SIG-M5 treated with dmso at 0.1 percent for 504 hours (cell line): Measurements from ENCODE around the gene RAB3B.

Source experiments
- DNase-seq: peaks from one replicate; lab custom pipeline; 2025; ENCODE audit not compliant: unreplicated experiment; lab: John Stamatoyannopoulos, UW

Gene RAB3B

DNA sequence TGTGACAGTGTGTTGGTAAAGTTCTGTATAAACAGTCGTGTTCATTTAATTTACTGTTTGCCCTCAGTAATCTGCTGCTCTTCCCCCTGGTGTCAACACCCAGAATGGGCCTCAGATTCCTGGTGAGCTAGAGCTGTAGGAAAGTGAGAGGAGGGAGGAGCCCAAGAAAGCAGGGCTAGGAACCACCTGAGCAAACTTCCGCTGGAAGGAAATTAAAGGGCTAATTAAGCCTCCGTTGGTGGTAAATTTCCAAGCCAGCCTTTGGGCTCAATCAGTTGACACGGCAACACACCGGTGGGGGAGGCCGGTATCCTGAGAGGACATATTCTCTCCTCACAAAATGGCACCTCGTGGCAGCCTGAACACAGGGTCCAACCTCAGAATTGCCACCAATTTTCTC, 32.9 kb downstream of the RAB3B start:
- DNase-seq: no peak

DNA sequence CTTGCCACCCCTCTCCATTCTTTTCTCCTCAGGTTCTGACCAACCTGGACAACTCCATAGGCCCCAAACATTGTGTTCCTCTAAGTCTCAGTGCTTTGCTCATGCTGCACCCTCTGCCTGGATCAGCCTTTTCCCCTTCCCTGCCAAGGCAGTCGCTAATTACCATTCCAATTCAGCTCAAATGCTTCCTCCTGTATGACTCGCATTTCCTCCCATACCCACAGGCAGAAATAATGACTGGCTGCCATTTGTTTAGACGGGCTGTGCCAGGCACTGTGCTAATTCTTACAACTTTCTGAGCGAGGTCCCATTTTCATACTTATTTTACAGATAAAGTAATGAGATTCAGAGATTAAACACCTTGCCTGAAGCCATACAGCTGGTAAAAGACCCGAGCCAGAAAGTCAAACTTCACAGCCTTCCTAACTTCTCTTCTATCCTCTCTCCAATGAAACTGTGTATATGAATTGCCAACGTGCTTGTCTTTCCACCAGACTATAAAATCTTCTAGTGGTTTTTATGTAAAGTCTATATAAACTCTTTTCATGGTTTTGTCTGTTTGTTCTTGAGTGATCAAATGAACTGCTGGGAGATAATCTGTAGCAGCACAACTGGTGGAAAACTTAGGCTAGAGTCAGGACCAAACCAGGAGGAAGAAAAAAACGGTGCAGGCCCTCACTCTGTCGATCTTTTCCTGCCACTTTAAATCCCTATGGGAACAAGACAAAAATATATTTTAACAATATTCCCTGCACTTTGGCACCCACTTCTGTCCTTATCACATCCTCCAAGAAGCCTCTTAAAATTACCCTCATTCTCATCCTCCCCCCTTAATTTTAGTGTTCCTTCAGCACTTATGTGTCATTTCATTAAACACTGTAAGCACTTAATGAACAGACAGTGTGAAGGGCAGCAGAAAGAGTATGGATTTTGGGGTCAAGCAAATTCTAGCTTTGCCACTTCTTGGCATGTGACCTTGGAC, 33.7 kb downstream of the RAB3B start:
- no peak for DNase-seq

DNA sequence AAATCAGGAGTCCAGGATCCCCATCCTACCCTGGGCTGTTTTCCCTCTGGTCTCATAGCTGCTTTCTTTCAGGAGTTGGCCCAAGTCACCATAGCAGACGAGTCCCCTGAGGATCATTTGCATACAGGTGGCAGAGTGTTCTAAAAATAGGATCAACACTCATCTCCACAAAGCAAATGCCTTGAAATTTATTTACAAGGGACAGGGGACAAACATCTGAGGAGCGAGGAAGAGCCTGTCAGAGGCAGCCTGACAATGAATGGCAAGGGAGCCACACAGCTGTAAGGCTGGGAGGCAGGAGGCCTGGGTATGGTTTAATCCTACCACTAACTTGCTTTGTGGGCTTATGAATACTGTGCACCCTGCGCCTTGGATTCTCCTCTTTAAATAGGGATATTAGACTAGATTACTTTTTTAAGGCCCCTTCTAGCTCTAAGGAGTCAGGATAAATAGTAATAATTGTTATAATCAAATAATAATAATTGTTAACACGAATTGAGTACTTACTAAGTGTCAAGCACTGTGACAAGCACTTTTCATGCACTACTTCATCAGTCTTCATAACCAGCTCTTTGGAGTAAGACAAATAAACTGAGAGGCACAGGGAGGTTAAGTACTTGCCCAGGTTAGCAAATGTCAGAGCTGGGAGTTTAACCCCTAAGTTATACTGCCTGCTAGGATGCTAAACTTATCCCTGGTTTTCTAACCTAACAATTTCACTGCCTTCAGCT, 34.5 kb downstream of the RAB3B start:
- DNase-seq: no peak

- no peak for DNase-seq
These were observed 35.7 kb downstream of the RAB3B start for GRCh38 chr1:51954783-51955182.

DNA sequence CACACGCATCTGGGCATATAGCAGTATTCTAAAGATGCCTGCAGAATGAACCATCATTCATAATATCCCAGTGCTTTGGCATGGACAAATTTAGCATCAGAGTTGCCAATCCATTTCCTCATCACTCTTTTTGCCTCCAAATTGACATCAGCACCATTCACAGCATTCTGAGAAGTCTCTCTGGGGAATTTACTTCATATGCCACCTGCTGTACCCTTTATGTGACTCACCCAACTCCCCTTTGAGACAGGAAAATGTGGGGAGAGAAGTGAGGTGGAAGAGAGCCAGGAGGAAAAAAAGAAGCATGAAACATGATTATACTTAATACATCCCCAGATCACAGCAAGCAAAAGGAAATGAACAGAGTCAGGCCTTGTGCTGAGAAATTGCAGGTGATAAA, 37.4 kb downstream of the RAB3B start:
- DNase-seq: no peak

- DNase-seq: no peak
These were observed 37.9 kb downstream of the RAB3B start for GRCh38 chr1:51952638-51953037.

DNA sequence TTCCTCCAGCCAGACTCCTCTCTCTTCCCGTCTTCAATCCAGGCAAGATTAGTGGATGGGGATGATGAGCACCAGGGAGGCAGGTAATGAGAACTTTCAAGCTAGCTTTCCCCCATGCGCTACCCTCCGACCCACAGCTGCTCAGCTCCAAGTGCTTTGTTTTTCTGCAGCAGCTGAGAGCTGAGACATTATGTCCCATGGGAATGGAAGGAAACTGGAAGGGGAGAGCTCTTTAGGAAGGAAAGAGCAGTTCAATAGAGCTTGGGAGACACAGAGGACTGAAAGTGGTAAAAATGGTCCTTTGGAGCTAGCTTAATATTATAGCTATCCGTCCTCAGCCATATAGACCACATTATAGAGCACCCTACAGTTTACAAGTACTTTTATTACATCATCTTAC, 39.8 kb downstream of the RAB3B start:
- DNase-seq: no peak

DNA sequence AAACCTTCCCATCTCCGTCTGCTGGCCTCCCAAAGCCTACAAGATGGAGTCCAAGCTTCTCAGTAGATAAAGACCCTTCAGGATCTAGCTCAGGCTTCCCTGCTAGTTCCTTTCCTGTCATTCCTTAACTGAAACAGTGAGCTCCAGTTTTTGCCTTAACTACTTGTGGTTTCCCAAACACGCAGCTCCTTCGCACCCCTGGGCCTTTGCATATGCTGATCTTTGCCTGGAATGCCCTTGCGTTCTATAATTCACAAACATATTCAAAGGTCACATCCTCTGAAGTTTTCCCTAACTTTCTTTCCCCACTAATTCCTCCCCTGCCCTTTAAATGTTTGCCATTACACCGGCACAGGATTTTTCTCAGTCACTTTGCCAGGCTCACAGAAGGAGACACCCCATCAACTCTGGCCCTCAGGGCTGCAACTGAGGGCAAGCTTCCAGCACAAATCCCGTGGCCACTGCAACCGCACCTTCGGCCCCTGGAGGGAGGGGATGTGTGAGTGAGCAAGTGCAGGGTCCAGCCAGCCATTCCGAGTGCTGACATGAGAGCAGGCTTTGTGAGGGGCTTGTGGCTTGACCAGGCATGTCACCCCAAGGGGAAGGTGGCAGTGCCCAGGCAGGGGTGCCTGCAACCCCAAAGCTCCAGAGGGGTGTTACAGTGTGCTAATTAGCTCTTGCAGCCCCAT, 41.3 kb downstream of the RAB3B start:
- no peak for DNase-seq

- no peak for DNase-seq
These were observed 42.0 kb downstream of the RAB3B start for GRCh38 chr1:51948491-51948915.

- DNase-seq: no peak
These were observed 44.2 kb downstream of the RAB3B start for GRCh38 chr1:51946300-51946699.

DNA sequence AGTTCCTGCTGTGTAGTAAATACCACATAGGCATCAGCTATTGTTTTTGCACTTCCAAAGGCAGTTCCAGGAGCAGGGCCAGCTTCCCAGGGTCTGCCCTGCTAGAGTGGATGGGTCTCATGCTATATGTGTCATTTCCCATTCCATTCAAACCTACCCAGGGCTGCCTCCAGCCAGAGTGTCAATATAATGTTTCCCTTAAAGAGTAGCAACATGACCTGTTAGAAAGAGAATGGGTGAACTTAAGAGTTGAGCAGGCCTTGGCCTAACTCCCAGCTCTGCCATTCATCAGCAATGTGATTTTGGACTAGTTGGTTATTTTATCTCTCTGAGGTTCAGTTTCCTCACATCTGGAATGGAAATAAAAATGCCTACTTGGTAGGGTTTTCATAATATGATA, 44.9 kb downstream of the RAB3B start:
- DNase-seq: no peak

DNA sequence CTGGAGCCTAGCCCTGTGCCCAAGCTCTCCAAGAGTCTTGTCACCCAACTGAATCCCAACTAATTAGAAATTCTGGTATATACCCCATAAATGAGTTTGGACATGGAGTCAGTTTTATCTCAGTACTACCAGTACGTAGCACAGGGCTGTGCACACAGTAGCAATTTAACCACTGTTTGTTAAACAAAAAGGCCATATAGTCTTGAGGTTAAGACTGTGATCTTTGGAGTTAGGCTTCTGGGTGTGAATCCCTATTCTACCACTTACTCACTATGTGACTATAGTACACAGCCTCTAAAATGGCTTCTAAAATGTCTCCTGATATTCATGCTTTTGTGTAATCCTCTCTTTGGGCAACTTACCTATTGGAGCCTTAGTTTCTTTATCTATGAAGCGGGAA, 48.2 kb downstream of the RAB3B start:
- no peak for DNase-seq

- no peak for DNase-seq
These were observed 49.0 kb downstream of the RAB3B start for GRCh38 chr1:51941528-51941927.

- no peak for DNase-seq
These were observed 53.4 kb downstream of the RAB3B start for GRCh38 chr1:51937112-51937511.

- DNase-seq: no peak
These were observed 54.0 kb downstream of the RAB3B start for GRCh38 chr1:51936531-51936930.

GRCh38 chr1:51933344-51933743, 57.2 kb downstream of the RAB3B start:
- no peak for DNase-seq

GRCh38 chr1:51930329-51930728, 60.2 kb downstream of the RAB3B start:
- DNase-seq: no peak

DNA sequence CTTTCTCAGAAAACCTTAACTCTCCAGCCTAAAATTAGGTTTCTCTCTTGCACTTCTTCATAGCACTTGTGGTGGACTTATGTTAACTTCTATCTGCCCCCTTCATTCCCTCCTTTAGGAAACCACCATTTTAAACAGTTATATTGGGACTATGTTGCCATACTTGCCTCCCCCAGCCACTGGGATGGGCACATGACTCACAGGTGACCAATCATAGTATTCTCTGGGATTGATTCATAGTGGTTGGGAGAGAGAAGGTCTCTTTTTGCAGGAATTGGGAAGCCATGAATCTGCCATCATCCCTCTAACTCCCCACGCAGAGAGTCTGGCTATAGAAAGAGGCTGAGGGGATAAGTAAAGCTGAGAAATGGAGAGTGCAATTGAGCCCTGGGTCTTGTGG, 61.6 kb downstream of the RAB3B start:
- DNase-seq: no peak

- no peak for DNase-seq
These were observed 63.5 kb downstream of the RAB3B start for GRCh38 chr1:51927029-51927428.

- no peak for DNase-seq
These were observed 64.2 kb downstream of the RAB3B start for GRCh38 chr1:51926171-51926812.

DNA sequence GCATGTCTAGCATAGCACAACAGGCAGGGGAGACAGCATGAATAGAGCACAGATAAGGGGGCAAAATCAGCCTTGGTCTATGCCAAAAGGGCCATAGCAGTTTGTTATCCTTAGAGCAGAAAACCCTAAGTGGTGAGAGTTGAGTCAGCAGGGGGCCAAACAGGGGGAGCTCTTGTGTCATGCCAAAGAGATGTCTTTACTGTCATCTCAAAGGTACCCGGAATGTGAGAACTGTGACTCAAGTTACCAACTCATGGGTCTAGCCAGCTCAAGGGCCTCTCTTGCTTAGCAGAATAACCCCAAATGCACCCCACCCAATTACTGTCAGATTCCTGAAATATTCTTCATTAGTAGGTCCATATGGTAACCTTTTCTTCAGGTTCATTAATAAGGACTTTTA, 66.0 kb downstream of the RAB3B start:
- no peak for DNase-seq
